ENCODE results near the gene ARFGEF3. TPM values are rescaled to one million over a fixed set of nuclear protein-coding genes. Genes with fewer than 3 reads are reported as not detected.
"Not testable (repeated sequence)": the region's sequence is repeated elsewhere in the genome, so short reads cannot be mapped to it uniquely, and the experiment has no call there.

Gene ARFGEF3
- total RNA-seq, 1 donor from 2014 or later = 13.8 TPM

DNA sequence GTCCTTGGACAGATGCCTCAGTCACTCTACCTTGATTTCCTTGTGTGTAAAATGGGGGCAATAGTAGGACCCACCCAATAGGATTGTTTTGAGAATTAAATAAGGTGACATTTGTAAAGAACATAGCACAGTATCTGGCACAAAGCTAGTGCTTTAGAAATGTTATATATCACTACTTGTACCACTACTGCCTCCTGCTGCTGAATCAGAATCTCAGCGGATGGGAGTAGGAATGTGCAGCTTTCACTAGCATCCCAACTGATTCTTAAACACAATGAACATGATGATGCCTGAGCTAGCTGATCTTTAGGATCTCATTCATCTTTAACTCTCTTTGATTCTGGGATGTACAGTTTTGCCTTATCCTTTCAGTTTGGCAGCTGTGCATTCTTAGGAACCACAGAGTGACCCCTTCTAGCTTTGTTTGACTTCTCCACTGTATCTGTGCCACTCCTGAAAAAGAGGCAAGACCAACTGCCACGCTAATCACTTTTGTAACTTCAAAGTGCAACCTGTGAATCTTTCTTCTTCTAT lies 49.4 kb downstream of the ARFGEF3 start:
- DNase-seq (ENCODE audit: low read depth) = no peak

DNA sequence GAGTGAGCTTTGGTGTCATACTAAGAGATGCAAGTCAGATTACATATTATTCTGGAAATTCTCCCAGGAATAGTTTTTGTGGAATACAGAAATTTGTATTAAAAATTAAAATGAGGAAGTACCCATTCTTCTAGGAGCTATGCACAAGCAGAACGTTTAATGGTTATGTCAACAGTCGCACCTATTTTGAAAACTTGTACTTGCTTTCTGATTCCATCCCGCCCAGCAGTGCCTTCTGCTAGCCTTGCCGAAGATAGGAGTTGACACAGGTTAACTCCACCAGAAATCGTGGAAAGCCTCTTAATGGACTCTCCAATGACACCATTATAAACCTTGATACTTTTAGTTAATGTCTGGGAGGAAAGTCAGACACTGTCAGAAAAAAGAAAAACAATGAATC lies 49.9 kb downstream of the ARFGEF3 start:
- DNase-seq (ENCODE audit: low read depth) = no peak

DNA sequence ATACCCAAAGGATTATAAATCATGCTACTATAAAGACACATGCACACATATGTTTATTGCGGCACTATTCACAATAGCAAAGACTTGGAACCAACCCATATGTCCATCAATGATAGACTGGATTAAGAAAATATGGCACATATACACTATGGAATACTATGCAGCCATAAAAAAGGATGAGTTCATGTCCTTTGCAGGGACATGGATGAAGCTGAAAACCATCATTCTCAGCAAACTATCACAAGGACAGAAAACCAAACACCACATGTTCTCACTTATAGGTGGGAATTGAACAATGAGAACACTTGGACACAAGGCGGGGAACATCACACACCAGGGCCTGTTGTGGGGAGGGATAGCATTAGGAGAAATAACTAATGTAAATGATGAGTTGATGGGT lies 50.8 kb downstream of the ARFGEF3 start:
- not testable (repeated sequence) for DNase-seq (ENCODE audit: low read depth)

DNA sequence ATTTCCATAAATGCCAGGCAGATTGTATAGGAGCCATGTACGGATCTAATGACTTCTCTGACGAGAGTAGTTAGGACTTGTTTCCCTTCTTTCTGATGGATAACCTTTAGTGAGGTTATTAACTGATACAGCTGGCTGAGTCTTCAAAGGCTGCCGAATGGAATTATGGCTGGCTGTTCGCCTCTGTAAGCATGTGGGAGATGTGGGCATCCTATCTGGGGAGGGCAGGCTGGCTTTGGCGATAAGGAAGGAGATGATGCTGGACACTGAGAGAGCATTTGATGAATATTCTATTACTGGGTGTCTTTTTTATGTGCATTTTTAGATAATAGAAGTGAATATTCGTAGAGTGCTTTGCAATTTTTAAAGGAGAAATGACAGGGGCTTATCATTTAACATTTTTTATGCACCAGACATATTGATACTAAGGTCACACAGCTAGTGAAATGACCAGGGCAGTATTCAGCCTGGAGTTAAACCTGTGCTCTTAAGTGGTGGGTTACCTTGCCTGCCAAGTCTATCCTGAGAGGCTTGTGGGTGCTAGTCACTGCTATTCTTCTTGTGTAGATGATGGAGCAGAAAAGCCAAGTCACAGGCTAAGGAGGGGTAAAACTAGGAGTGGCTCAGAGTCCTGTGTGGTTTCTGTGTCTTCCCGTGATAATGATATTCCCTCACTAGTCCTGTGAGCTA lies 53.5 kb downstream of the ARFGEF3 start:
- DNase-seq (ENCODE audit: low read depth) = no peak

DNA sequence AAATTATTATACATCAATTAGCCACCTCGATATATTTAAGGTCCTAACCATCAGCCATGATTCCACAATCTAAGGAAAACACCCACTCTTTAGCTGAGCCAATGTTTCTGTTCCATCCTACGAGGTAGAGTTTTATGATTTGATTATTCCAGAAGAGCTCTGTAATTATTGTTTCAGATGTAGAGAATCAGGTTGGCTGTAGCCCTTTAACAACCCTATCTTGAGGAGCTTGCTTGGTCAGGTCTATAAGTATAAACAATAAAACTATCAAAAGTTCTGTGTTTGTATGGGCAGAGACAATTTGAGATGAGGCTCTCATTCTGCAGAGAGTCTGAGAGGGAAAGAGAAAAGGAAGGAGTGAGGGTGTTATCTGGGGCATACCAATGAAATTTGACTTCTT lies 56.7 kb downstream of the ARFGEF3 start, which contains the start of gene PBOV1:
TSS of gene PBOV1 (minus strand) at position 43 of the 400 bp plus-strand sequence. CDS start 96 bp downstream, outside the sequence.
- DNase-seq (ENCODE audit: low read depth) = no peak

DNA sequence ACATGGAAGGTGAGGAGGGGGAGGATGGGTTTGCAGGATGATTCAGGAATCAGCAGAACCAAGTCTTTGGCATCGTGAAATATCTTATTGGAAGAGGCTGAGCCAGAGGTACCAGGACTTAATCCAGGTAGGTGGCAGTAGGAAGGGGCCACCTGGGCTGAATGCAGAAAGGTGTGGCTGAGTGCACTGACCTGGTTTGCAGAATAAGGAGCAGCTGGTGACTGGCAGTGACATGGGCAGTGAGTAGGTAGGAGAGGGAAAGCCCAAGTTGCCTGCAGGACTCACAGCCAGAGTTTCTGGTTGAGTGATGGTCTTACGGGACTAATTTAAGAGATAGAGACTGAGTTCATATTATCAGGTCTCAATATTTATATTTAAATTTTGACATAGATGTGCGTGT lies 57.7 kb downstream of the ARFGEF3 start:
- DNase-seq (ENCODE audit: low read depth) = no peak

DNA sequence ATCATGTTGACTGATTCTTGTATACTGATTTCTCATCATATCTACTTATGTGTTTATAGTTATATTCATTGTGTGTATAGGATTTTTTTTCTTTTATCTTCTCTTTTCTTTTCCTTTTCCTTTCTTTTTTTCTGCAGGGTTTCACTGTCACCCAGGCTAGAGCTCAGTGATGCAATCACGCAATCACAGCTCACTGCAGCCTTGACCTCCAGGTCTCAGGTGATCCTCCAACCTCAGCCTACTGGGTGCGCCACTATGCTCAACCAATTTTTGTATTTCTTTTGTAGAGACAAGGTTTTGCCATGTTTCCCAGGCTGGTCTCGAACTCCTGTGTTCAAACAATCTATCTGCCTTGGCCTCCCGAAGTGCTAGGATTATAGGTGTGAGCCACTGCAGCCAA lies 58.2 kb downstream of the ARFGEF3 start:
- DNase-seq (ENCODE audit: low read depth) = no peak

DNA sequence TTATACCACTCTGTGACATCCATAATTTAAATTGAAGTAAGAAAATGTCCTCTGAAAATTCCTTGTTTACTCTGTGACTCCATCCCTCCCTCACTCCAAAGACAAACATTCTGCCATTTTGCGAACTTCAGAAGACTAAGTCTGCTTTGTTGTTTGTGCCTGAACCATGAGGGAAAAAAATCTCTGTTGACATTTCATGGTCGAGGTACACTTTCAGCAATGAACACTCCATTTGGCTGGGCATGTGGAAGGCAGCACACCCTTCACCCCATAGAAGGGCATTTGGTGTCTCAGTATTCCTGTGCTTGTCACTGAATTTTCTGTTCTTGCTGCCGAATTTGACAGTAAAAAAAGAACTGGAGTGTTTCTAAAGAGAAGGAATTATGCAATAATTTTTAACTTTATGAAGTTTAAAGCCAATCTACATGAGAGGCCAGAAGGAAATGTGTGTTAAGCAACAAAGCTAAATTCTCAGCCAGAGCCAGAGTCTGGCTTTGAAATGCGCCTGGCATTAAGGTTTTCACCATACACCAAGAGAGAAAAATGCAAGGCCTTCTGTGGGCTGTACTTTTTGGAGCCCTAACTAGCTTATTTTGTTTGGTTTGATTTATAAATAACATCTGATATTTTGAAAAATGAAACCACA lies 61.3 kb downstream of the ARFGEF3 start:
- no peak for DNase-seq (ENCODE audit: low read depth)

DNA sequence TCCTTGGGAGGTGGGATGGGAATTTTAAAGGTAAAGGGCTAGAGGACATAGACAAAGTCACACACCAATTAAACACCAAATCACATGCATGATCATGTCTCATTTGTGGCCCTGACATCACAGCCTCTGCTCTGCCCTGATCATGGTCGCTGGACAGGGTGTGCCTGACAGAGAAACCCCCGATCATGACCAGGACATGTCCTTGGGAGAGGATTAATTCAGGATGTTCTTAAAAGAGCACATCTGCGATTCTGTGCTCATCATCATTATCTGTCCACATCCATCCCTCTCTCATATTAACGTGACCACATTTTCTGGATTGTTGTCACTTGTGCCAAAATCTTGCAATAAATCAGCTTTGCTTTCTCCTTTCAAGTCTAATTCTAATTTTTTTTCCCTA lies 64.2 kb downstream of the ARFGEF3 start:
- no peak for DNase-seq (ENCODE audit: low read depth)

DNA sequence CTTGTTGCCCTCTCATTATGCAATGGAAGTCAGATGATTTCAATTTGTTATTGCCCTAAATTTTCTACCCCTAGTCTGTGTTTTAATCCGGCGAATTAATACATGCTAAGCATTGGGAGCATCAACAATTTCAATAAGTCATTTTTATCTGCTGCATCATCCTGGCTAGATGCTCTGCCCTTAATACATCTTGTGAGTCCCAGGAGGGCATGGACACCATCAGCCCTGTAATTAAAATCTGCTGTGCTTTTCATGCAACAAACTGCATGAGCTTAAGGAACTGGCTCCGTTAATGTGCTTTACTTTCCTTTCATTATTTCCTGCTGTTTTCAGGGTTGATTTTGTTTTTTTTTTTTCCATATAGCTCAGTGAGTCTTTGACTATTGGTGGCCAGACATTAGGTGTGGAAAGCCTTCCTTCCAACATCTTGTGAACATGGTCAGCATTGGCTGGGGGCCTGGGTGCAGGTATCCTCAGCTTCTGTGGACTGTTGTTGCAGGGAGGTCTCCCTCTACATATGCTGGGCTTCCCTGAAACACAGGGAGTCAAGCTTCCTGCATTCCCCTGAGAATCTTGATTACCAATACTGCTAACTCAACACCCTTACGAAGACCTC lies 65.1 kb downstream of the ARFGEF3 start:
- DNase-seq (ENCODE audit: low read depth) = no peak

DNA sequence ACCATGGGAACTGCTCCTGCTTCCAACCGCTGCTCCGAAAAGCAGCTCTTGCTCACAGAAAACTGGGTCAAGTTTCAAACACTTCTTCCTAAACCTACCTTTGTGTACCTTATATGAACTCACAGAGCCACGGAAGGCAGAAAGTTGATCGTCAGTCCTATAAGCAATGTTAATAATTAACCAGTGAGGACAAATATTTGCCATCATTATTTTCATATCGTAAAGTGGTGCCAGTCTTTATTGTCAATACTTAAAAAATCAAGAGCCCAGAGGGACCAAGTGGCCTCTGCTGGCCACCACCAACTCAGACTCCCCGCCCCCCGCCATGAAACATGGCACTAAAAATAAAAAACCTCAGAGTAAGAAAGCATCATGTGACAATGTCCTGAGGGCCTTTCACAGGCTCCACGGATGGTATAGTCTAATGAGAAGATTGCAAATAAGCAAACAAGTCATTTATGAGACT lies 65.6 kb downstream of the ARFGEF3 start:
- DNase-seq (ENCODE audit: low read depth) = peak; percentile 22

DNA sequence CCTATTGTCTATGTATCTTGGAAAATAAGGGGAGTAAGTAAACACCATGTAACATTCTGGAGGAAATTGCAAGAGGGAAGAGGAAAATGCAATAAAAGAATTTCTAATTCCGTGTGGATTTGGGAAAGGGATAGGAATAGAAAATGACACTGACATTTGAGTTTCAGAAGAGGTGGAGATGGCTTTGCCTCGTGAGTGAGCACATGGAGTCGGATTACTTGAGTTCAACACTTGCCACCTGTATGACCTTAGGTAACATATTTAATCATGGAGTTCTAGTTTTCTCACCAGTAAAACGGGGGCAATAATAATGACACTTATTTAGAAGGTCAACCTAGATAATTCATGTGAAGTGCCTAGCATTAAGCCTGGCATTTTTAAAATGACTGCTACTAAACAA lies 67.3 kb downstream of the ARFGEF3 start:
- no peak for DNase-seq (ENCODE audit: low read depth)

DNA sequence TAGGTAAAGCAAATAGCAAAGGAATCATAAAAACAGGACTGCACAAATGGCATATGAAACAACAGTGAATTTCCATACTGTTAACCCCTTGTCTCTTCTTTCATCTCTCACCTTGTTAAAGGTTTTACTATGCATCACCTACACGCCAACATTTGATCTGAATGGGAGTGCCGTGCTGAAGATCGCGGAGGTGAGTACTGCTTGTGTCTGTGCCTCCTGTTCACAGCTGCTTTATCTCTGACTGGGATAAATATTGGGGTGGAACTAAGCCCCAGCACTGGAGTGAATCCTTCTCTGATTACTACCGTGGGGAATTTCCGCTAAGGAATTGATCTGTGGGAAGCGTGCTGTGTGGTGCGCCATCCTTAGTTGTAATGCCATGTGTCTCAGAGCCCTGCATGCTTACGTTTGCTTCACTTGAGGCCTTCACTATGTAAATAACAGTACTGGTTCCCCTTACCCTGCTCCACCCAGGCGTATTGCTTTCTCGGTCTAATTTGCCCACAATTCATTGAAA lies 68.0 kb downstream of the ARFGEF3 start:
- no peak for DNase-seq (ENCODE audit: low read depth)

DNA sequence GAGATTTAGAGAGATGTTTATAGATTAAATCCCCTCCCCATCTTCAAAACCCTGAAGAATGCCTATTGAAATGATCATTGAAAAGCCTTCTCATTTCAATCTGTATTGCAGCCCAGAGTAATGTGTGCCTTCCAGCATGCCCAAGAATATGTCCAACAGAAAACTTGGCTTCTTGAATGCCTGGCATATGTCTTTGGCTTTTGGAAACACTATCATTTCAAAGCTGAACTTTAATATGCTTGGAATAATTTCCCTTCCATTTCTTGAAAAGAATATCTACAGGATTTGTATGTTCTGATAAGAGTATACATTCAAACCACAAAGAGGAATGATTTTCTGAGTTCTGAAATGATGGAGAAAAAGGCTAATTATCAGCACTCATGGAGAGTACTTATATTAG lies 68.5 kb downstream of the ARFGEF3 start:
- no peak for DNase-seq (ENCODE audit: low read depth)

DNA sequence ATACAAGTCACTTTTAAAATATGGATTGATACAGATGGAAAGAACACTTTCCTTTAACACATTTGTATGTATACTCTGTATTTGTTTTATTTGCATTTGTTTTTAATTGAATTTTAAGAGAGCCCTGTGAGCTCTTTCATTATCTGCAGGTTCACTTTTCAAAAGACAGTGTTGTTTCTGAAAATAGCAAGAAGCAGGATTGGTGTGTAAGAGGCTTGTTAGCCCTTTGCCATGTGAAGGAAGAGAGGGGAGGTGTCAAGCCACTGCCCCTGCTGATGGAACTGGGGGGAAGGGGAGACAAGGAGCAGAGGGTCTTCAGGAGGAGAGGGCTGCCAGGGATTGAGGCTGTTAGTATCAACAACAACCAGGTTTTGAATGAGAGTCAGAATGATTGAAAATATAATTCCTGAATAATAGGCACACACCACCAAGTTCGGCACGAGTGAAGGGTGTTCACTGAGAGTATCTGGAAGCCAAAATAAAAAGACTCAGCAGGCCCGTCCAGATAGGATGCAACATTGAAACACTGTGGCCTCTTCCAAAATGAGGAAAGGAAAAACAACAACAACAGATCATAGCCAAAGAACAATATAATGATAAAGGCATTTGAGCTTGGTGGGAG lies 69.1 kb downstream of the ARFGEF3 start:
- DNase-seq (ENCODE audit: low read depth) = no peak

DNA sequence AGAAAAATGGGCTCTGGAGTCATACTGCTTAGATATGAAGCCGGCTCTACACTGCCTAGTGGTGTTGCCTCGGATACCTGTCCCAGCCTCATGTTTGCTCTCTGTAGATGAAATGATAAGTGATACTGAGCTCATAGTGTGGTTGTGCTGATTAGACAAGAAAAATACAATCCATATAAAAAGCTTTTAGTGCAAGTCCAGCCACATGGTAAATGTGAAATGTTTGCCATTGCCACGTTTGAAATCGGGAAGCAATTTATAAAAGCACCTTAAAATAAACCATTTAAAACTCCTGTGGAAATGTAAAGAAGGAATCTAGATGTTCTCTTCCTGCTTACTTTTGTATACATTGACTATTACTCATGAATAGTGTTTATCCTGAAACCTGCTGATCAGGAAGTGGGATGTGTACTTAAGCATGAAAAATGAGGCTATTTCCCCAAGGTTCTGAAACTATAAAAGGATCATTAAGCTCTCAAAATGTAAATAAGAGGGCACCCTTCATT lies 69.7 kb downstream of the ARFGEF3 start:
- peak; percentile 53 for DNase-seq (ENCODE audit: low read depth)

DNA sequence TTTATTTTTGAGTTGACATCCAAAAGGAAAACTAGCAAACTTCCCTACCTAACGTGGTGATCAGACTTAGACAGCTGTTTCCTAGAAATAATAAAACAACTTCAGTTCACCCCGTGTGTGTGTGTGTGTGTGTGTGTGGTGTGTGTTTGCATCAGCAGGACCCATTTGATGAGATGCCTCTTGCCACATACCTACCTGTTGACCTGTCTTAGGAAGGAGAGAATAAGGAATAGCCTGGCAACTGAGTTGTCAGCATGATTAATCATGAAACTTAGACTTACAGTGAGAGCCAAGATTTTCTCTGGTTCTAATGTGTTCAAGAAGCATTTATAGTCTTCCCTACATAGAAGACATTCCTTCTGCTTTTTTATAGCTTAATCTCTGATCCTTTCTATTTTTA lies 72.6 kb downstream of the ARFGEF3 start:
- peak; percentile 45 for DNase-seq (ENCODE audit: low read depth)

DNA sequence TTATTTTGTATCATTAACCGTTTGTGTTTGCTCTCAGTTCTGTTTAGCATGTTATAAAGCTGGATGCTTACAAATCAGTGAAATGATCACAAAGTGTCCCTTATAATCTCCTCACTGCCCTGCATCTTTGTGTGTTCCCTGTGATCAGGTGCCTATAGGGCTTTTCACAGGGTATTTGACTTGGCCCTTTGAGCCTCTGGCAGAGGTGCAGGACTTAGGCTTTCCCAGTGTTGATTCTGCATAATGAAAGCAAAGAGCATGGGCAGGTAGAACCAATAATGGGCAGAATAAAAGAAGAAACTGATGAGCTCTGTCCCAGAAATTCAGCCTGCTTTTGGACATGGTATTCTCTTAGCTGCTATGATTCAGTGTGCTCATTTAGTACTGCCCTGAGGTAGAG lies 73.5 kb downstream of the ARFGEF3 start:
- DNase-seq (ENCODE audit: low read depth) = no peak

DNA sequence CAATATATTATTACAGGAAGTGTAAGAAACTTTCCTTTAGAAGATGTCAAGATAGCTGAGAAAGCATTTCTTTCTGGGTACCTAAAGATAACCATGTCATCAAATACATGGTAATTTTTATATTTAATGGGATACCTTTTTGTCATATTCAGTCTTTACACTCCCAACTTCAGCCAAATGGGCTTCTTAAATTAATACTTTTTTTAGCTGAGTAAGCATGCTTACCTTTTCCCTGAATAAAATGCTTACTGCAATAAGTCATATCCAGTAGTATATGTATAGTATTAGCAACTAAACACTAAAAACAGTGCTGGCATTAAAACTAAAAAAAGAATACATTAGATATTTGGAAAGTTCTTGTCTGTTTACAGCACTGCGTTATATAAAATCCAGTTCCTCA lies 74.0 kb downstream of the ARFGEF3 start:
- no peak for DNase-seq (ENCODE audit: low read depth)

DNA sequence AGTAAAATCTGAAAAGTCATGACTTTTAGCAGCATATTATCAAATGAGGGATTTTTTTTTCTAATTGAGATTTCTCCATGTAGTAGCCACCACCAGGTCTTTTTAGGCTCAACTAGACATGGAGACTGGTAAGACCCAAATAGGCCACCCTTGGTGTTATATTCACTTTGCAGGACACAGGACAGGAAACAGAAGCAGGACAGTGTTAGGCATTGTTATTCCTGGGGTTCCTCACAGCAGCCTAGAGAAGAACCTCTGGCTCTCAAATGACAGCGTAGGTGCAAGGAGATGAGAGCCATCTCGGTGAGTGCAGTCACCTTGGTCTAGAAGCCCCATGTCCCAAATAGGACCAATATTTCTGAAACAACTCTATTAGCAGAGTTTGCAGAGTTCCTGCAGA lies 75.7 kb downstream of the ARFGEF3 start:
- DNase-seq (ENCODE audit: low read depth) = no peak

DNA sequence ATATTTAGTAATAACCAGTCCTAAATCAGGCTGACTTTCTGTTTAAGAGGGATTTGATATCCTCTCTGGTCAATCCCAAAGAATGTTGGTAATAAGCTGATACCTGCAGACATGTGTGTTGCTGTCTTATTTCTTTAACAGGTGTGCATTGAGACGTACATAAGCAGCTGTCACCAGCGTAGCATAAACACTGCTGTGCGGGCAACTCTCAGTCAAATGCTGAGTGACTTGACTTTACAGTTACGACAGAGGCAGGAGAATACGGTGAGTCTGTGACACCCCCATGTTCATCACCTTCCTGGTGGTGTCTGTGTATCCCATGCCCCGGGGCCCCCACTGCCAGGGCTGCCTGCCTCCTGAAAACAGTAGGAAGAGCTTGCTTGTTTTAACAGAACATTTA lies 76.6 kb downstream of the ARFGEF3 start:
- DNase-seq (ENCODE audit: low read depth) = no peak

DNA sequence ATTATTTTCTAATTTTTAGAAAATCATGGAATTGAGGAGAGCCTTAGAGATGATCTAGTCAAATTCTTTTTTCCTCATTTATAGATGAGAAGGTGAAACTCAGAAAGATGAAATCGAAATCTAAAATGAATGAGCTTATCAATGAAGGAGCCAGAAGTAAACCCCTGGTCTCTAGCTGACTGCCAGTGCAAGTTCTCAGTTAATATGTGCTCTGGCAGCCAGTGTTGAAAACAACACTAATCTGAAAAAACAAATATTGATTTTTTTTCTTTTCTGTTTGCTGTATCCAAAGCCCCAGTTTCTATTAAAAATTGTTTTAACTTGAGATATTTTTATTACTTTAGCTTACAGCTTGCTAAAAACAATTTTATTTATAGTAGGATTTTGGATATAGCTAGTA lies 78.0 kb downstream of the ARFGEF3 start:
- DNase-seq (ENCODE audit: low read depth) = no peak
